ENCODE results near the gene GNAZ. TPM values are rescaled to one million over a fixed set of nuclear protein-coding genes. Genes with fewer than 3 reads are reported as not detected.

Gene GNAZ
- total RNA-seq, 2 donors from 2014 or later = 0.56 to 0.89 TPM

GRCh38 chr22:23062616-23063538 is 7.4 kb upstream of the GNAZ start:
- H3K36me3 Mint-ChIP-seq (ENCODE audit: insufficient read depth in 2 of 2) = no peaks in the 10 kb centered on the region
- DNase-seq (no peak), ATAC-seq (replicated peaks in 1 of 2) (no peak)
- no peaks in the 10 kb centered on the region for H3K27me3 Mint-ChIP-seq (ENCODE audit: low read depth)
- no peaks in the 10 kb centered on the region for H3K4me1 Mint-ChIP-seq (ENCODE audit: low read depth)
- no peak overlapping the region for H3K4me3 Mint-ChIP-seq
- no peaks in the 10 kb centered on the region for H3K9me3 Mint-ChIP-seq
- H3K27ac Mint-ChIP-seq = no peak overlapping the region

- Mint-ChIP-seq H3K27me3 (ENCODE audit: low read depth) (no peaks in the 10 kb centered on the region), H3K4me1 (ENCODE audit: low read depth) (no peaks in the 10 kb centered on the region), H3K27ac (no peak overlapping the region), H3K9me3 (no peaks in the 10 kb centered on the region), H3K36me3 (ENCODE audit: insufficient read depth in 2 of 2) (no peaks in the 10 kb centered on the region), H3K4me3 (no peak overlapping the region)
- ATAC-seq (replicated peaks in 1 of 2) (no peak), DNase-seq (no peak)
These were observed 6.6 kb upstream of the GNAZ start for GRCh38 chr22:23063539-23064380.

- Mint-ChIP-seq H3K4me1 (ENCODE audit: low read depth) (peaks cover 6% of the 10 kb centered on the region), H3K36me3 (ENCODE audit: insufficient read depth in 2 of 2) (no peaks in the 10 kb centered on the region), H3K4me3 (no peak overlapping the region), H3K27me3 (ENCODE audit: low read depth) (peaks cover 2% of the 10 kb centered on the region), H3K9me3 (no peaks in the 10 kb centered on the region), H3K27ac (no peak overlapping the region)
- ATAC-seq (replicated peaks in 1 of 2) (no peak), DNase-seq (no peak)
These were observed 5.8 kb upstream of the GNAZ start for GRCh38 chr22:23064381-23065068.

- DNase-seq (no peak), ATAC-seq (replicated peaks in 1 of 2) (no peak)
- no peak overlapping the region for H3K4me3 Mint-ChIP-seq
- H3K9me3 Mint-ChIP-seq = no peaks in the 10 kb centered on the region
- H3K27ac Mint-ChIP-seq = no peak overlapping the region
- H3K27me3 Mint-ChIP-seq (ENCODE audit: low read depth) = peaks cover 5% of the 10 kb centered on the region
- H3K36me3 Mint-ChIP-seq (ENCODE audit: insufficient read depth in 2 of 2) = no peaks in the 10 kb centered on the region
- H3K4me1 Mint-ChIP-seq (ENCODE audit: low read depth) = peaks cover 9% of the 10 kb centered on the region
These were observed 5.3 kb upstream of the GNAZ start for GRCh38 chr22:23065069-23065451.

- H3K27ac Mint-ChIP-seq = no peak overlapping the region
- no peaks in the 10 kb centered on the region for H3K36me3 Mint-ChIP-seq (ENCODE audit: insufficient read depth in 2 of 2)
- no peak for ATAC-seq (replicated peaks in 1 of 2)
- H3K4me3 Mint-ChIP-seq = no peak overlapping the region
- peaks cover 9% of the 10 kb centered on the region for H3K4me1 Mint-ChIP-seq (ENCODE audit: low read depth)
- no peaks in the 10 kb centered on the region for H3K9me3 Mint-ChIP-seq
- no peak for DNase-seq
- H3K27me3 Mint-ChIP-seq (ENCODE audit: low read depth) = peaks cover 5% of the 10 kb centered on the region
These were observed 4.7 kb upstream of the GNAZ start for GRCh38 chr22:23065495-23066122.

- no peak for ATAC-seq (replicated peaks in 1 of 2)
- Mint-ChIP-seq H3K4me3 (no peak overlapping the region), H3K36me3 (ENCODE audit: insufficient read depth in 2 of 2) (no peaks in the 10 kb centered on the region), H3K27me3 (ENCODE audit: low read depth) (peaks cover 9% of the 10 kb centered on the region), H3K4me1 (ENCODE audit: low read depth) (peaks cover 16% of the 10 kb centered on the region), H3K9me3 (no peaks in the 10 kb centered on the region), H3K27ac (no peak overlapping the region)
- no peak for DNase-seq
These were observed 3.9 kb upstream of the GNAZ start for GRCh38 chr22:23066200-23067022.

GRCh38 chr22:23067023-23067650 is 3.2 kb upstream of the GNAZ start:
- Mint-ChIP-seq H3K4me1 (ENCODE audit: low read depth) (peaks cover 23% of the 10 kb centered on the region), H3K4me3 (no peak overlapping the region), H3K9me3 (no peaks in the 10 kb centered on the region), H3K36me3 (ENCODE audit: insufficient read depth in 2 of 2) (no peaks in the 10 kb centered on the region), H3K27ac (no peak overlapping the region), H3K27me3 (ENCODE audit: low read depth) (peaks cover 16% of the 10 kb centered on the region)
- no peak for ATAC-seq (replicated peaks in 1 of 2)
- no peak for DNase-seq

GRCh38 chr22:23067691-23068090 is 2.6 kb upstream of the GNAZ start:
- H3K4me3 Mint-ChIP-seq = no peak overlapping the region
- H3K9me3 Mint-ChIP-seq = no peaks in the 10 kb centered on the region
- DNase-seq (no peak), ATAC-seq (replicated peaks in 1 of 2) (no peak)
- peaks cover 21% of the 10 kb centered on the region for H3K27me3 Mint-ChIP-seq (ENCODE audit: low read depth)
- H3K4me1 Mint-ChIP-seq (ENCODE audit: low read depth) = peaks cover 23% of the 10 kb centered on the region
- H3K27ac Mint-ChIP-seq = no peak overlapping the region
- H3K36me3 Mint-ChIP-seq (ENCODE audit: insufficient read depth in 2 of 2) = no peaks in the 10 kb centered on the region

GRCh38 chr22:23068096-23068831 is 2.1 kb upstream of the GNAZ start:
- Mint-ChIP-seq H3K36me3 (ENCODE audit: insufficient read depth in 2 of 2) (no peaks in the 10 kb centered on the region), H3K27ac (no peak overlapping the region), H3K9me3 (no peaks in the 10 kb centered on the region), H3K27me3 (ENCODE audit: low read depth) (peaks cover 21% of the 10 kb centered on the region), H3K4me1 (ENCODE audit: low read depth) (peaks cover 23% of the 10 kb centered on the region), H3K4me3 (no peak overlapping the region)
- DNase-seq (no peak), ATAC-seq (replicated peaks in 1 of 2) (no peak)

- Mint-ChIP-seq H3K27me3 (ENCODE audit: low read depth) (peaks cover 21% of the 10 kb centered on the region), H3K27ac (no peak overlapping the region), H3K9me3 (no peaks in the 10 kb centered on the region), H3K4me3 (peak overlapping the region in 1 of 2 donors; percentile 84), H3K36me3 (ENCODE audit: insufficient read depth in 2 of 2) (no peaks in the 10 kb centered on the region), H3K4me1 (ENCODE audit: low read depth) (peaks cover 23% of the 10 kb centered on the region)
- ATAC-seq (replicated peaks in 1 of 2) (no peak), DNase-seq (no peak)
These were observed 1.4 kb upstream of the GNAZ start for GRCh38 chr22:23068832-23069385.
